GM04503 (cell line): ENCODE results near the gene KIF4A.
"Not testable (repeated sequence)": the region's sequence is repeated elsewhere in the genome, so short reads cannot be mapped to it uniquely, and the experiment has no call there.

Source experiments
- DNase-seq: peaks from one replicate; pipeline ENCODE4 v3.0.0-alpha.2; 2012; ENCODE audit warnings: low read depth

KIF4A gene, protein sequence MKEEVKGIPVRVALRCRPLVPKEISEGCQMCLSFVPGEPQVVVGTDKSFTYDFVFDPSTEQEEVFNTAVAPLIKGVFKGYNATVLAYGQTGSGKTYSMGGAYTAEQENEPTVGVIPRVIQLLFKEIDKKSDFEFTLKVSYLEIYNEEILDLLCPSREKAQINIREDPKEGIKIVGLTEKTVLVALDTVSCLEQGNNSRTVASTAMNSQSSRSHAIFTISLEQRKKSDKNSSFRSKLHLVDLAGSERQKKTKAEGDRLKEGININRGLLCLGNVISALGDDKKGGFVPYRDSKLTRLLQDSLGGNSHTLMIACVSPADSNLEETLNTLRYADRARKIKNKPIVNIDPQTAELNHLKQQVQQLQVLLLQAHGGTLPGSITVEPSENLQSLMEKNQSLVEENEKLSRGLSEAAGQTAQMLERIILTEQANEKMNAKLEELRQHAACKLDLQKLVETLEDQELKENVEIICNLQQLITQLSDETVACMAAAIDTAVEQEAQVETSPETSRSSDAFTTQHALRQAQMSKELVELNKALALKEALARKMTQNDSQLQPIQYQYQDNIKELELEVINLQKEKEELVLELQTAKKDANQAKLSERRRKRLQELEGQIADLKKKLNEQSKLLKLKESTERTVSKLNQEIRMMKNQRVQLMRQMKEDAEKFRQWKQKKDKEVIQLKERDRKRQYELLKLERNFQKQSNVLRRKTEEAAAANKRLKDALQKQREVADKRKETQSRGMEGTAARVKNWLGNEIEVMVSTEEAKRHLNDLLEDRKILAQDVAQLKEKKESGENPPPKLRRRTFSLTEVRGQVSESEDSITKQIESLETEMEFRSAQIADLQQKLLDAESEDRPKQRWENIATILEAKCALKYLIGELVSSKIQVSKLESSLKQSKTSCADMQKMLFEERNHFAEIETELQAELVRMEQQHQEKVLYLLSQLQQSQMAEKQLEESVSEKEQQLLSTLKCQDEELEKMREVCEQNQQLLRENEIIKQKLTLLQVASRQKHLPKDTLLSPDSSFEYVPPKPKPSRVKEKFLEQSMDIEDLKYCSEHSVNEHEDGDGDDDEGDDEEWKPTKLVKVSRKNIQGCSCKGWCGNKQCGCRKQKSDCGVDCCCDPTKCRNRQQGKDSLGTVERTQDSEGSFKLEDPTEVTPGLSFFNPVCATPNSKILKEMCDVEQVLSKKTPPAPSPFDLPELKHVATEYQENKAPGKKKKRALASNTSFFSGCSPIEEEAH

DNA sequence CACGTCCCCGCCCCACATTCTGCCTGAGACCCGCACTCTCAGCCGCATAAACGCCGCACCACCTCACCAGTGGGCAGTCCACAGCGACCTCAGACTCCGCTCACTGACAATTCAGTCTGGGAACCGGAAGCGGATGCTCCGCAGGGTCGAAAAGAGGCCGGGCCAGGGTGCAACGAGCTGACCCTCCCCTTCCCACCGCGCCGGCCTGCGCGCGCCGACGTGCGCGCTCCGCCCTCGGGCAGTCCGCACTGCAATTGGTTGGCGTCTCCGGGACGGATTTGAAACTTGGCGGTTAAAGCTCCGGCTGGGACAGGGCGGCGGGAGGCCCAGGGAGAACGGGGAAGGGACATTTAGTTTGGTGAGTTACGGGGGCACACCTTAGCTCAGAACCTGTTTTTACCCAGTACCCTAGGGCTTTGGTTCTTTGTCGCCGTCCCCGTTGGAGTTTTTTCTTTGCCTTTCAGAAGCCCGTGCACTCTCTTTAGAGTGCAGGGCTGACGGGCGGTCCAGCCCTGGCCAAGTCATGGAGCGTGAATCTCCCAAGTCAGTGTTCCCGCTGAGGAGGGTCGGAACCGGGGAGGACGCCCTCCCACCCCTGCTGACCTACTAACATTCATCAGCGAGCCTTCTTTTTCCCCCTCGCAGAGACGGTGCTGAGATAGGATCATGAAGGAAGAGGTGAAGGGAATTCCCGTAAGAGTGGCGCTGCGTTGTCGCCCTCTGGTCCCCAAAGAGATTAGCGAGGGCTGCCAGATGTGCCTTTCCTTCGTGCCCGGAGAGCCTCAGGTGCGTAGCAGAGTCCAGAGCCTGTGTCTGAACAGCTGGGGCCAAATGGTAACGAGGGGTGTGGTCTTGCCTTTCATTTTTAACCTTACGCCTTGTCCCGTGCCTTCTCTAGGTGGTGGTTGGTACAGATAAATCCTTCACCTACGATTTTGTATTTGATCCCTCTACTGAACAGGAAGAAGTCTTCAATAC is at the start of gene KIF4A, which contains the start of gene PDZD11:
Gene KIF4A (plus strand): TSS at position 312 of the 978 bp plus-strand sequence. CDS start 355 bp downstream, at position 667.
Gene PDZD11 (minus strand): TSS at position 135 of the 978 bp plus-strand sequence. CDS start 586 bp downstream, outside the sequence.
- peak; percentile 33 for DNase-seq

DNA sequence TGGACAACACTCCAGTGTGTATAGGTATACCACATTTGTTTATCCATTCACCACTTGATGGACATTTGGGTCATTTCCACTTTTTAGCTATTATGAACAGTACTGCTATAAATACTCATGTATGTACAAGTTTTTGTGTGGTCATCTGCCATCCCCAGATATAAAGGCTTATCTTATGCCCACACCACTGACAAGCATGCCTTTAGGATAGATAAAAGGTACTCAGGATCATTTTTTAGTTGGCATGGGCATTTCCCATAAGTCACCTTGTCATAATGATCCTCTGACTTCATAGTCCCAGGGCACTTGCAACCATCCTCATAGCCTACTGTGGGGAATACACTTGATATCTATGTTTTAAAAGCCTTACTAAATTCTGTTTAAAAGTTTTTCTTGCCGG is 49.2 kb upstream of the KIF4A start:
- no peak for DNase-seq

DNA sequence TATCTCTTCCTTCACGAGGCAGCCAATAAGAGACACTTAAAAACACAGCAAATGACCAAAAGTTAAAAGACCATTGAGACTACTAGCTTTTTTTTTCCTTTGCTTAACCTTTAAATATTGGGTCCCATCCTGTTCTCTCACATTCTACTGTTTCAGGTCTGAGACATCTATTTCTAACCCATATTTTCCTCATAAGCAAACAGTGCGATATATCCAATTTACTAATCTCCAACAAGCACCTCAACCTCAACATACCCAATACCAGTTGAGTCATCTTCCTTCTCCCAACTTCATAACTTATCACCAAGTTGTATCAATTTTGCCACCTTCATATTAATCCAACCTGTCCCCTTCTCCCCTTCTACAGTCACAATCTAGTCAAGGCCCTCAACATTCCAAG is 48.4 kb upstream of the KIF4A start:
- no peak for DNase-seq

DNA sequence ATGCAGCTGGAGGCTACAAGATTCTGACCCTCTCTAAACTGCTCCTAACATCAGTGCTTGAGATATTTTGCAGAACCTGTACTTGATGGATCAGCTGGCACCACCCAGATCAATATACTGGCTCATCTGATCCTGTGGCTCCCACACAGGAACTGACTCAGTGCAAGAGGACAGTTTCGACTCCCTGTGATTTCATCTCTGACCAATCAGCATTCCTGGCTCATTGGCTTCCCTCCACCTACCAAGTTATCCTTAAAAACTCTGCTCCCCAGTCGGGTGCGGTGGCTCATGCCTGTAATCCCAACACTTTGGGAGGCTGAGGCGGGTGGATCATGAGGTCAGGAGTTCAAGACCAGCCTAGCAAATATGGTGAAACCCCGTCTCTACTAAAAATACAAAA is 46.3 kb upstream of the KIF4A start:
- not testable (repeated sequence) for DNase-seq

DNA sequence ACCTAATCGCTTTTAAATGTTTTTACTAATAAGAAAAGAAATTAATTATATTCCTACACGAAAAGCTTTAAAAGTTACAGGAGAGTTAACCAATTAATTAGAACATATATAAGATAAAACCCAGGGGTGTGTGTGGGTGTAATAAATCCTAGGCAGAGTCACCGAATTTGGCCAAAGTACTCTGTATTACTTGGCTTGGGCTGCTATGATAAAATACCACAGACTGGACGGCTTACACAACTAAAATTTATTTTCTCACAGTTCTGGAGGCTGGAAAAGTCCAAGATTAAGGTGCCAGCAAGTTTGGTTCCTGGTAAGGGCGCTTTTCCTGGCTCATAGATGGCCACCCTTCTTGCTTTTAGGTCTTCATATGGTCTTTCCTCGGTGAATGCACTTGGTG is 45.0 kb upstream of the KIF4A start:
- no peak for DNase-seq

DNA sequence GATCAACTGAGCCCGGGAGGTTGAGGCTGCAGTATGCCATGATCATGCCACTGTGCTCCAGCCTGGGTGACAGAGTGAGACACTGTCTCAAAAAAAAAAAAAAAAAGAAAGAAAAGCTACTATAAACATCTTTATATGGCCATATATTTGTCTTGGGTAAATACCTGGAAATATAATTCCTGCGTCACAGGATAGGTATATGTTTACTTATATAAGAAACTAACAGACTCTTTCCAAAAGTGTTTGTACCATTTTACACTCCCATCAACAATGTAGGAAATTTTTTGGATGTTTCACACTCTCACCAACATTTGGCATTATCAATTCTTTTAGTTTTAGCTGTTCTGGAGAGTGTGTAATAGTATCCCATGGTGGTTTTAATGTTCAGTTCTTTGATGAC is 42.7 kb upstream of the KIF4A start:
- no peak for DNase-seq

DNA sequence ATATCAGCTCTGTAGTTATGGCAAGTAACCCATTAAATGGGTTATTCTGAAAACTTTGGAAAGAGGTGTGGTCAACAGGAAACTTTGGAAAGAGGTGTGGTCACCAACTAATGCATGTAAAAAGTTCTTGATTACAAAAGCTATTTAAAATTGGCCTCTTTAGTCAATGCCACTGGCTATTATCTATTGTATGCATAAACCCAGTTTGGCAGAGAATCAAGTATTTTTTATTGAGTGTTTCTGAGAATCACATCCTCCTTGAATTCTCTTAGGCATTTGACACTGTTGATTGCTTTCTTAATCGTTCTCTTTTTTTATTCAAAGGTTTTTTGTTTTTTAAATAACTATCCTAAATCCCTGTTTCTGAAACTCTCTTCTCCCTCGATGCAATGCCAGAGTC is 37.4 kb upstream of the KIF4A start:
- no peak for DNase-seq

DNA sequence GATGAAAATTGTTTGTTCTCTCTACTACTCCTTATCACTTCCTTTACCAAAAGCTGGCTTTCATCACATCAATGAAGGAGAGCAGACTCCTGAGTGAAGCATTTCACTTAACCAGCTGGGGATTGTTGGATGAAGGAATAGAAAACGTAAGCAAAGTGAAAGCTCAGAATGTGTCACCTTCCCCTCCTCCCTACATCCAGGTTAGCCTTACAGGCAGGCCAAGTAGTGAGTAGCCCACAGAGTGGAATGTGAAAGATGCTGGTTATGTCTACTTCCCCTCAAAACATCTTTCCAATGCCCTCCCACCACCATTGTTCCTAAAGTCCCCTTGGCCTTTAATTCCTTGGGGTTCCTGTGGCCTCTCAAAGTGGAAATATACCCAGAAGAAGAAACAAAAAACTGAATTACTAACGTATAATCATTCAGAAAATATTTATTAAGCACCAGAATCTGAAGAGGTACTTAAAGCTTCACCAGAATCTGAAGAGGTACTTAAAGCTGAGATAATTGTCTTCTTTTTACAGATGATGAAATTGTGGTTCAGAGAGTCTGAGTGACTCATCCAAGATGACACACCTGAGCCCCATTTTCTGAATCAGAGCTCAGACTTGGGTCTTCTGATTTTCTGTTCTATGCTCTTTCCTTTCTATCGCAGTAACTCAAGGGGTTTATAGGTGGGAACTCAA is 36.4 kb upstream of the KIF4A start:
- no peak for DNase-seq

DNA sequence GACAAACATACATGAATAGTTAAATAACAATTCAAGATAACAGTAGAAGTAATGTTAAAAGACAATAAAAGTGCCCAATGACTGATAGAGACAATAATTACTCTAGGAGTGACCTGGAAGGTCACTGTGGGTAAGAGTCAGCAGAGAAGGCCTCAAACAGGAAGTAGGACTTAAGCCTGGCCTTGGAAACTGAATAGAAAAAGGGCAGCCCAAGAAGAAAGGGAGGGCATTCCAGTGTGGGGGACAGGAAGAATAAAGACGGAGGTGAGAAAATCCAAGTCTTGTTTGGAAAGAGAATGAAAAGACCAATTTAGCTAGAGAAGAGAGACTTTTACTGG is 35.9 kb upstream of the KIF4A start:
- DNase-seq: no peak

DNA sequence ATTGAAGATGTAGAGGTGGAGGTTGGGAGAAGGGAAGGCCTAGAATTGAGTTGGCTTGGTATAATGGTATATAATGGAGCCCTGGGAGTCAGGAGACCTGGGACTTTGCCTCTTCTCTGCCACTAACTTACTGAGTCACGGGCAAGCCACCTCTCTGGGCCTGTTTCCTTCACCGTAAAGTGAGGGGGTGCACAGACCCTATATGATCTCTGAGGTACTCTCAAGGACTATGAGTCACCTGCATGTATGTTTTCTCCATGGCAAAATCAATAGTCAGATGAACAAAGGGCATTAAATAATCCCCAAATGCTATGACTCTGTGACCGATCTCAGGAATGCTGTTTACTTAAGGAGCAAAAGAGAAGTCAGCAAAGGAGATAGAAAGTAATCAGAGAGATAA is 35.0 kb upstream of the KIF4A start:
- no peak for DNase-seq

DNA sequence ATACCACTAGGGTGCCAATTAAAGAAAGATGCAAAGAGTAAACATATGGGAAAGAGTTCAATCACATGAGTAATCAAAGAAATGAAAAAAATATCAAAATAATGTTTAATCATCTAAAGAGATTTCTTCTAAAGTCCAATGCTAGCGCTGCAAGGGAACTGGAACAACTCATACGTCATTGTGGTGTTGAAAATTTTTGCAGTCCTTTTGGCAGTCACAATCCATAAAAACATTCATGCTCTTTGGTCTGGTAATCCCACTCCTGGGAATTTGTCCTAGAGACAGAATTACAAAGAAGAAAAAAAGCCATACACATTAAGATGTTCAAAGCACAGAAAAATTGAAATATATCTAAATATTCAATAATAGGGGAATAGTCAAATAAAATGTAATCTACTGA is 34.5 kb upstream of the KIF4A start:
- no peak for DNase-seq

DNA sequence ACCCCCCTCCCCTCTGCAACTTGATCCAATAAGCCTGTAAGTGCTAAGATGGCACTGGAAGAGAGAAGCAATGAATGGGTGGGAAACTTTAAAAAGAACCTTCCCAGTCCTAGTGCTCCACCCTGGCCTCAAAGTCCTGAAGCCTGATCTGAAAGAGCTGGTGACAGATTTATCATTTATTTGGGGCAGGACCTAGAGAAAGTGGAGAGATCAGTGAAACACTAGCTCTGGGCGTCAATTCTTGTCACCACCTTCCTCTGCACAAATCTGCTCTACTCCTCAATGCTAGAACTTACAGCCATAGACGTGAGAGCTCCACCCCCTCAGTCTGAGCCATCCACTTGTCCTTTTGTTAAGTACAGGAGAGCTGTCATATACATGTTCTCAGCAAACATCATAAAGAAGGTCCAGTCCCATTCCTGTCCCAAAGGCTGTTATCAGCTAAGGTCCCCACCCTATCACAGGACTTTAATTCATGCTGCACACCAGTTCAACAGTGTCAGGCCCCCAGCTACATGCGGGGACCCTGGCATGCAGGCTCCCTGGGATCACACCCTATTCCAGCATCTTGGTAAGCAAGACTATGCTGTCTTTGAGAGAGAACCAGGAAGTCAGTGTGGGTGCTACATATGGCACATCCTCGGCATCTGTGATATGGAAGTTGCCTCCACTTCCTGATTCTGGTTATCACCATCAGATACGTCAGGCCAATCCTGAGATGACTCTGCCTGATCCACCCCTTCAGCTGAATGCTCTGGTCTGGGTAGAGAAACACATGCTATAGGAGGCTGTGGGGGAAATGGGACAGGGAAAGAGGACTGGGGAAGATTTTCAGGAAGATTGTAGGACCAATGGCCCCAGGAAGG is 32.2 kb upstream of the KIF4A start:
- no peak for DNase-seq

DNA sequence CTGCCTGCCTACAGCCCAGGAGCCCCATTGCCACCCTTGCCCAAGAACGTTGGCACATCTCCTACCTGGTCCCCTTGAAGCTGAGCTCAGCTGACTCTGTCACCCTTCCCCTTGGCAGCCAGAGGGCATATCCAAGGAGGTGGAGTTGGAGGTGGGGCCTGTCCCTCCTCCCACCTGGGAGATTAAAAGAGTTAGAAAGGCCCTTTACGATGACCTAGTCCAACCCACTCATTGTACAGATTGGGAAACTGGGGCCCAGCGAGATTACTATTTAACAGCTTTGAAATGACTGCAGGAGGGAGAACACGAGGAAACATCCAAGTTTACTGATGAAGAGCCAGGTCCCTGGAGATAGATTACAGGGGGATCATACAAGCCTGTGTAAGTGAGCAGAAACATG is 29.8 kb upstream of the KIF4A start, which contains the start of gene P2RY4:
Gene P2RY4 (minus strand): TSS at position 101 of the 400 bp plus-strand sequence. CDS start 580 bp downstream, outside the sequence.
- DNase-seq: no peak

DNA sequence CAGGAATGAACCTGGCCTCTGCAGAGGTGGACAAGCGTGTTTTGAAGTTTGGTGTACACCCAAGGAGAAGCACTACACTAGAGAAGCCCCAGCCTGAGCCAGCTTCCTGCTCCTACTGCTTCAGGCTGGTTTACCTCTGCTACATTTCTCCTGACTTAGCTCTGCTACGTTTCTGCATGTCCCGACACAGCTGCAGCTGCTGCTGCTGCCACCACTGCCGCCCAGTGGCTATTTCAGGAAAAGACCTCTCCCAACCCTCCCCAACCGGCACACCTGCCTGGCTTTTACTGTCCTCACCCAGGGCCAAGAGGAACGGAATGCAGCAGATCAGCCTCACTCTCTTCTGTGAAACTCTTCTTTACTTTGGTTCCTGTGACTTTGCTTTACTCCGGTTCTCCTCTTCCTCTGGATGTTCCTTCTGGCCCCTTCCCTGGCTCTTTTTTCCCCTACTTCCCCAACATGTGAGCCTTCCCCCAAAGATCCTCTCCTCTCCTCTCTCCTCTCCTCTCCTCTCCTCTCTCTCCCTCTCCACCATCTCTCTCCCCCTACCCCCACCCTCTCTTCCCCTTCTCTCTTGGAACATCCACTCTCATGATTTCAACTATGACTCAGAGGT is 26.8 kb upstream of the KIF4A start:
- no peak for DNase-seq

DNA sequence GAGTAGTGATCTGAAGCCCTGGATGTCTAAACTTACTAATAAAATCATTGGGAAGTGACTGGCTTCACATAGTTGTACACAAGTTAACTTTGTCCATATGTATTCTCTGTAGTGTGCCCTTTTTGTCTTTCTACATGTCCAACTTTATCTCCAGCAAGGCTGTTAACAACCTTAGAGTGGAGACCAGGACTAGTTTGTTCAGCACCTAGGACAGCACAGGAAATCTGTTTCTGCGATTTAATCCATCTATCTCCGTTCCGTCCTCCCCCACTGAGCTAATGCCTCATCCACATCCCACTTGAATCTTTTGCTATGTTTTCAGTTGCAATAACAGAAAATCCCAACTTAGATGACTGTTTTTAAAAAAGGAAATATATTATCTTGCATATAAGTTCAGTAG is 25.1 kb upstream of the KIF4A start:
- no peak for DNase-seq

DNA sequence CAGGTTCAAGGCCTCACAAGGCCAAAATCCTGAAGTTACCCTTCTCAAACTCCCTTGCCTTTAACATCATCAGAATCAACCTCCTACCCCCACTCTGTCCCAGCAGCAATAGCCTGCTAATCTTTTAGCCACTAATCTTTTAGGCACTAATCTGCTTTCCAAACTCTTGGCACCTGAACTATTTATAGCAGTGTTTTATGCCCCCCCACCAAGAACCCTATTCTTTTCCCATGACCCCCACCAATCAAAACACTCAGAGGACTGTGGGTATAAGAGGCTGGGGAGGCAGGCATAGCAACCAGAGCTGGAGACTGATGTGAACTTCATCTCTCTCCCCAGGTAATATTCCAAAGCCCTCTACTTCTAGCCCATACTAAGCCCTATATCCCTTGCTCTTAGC is 21.9 kb upstream of the KIF4A start, which contains the start of gene ARR3:
Gene ARR3 (plus strand): TSS at position 301 of the 400 bp plus-strand sequence. CDS start 1,052 bp downstream, outside the sequence.
- no peak for DNase-seq

DNA sequence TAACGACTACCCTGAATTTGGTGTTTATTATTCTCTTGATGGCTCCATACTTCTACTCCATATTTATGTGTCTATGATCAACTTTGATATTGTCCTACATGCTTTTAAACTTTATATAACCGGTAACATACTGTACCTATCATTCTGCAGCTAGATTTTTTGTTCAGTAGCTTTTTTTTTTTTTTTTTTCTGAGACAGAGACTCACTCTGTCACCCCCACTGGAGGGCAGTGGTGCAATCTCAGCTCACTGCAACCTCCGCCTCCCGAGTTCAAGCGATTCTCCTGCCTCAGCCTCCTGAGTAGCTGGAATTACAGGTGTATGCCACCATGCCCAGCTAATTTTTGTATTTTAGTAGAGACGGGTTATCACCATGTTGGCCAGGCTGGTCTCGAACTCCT is 15.9 kb upstream of the KIF4A start:
- DNase-seq: not testable (repeated sequence)

DNA sequence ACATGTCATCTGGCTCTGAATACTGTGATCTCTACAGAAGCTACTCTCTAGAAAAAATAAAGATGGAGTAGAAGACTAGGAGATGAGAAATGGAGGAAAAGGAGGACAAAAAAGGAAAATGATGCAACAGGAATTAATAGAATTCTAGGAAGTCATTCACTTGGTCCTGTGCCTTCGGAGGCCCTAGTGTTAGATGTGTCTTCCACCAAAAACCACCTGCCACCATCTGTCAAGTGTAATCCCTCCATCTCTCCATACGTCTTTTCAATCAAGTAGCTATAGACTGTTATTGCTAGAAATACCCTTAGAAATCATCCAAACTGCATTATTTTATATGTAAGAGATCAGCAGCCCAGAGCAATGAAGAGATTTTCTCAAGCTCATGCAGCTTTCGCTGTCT is 10.8 kb upstream of the KIF4A start:
- no peak for DNase-seq

DNA sequence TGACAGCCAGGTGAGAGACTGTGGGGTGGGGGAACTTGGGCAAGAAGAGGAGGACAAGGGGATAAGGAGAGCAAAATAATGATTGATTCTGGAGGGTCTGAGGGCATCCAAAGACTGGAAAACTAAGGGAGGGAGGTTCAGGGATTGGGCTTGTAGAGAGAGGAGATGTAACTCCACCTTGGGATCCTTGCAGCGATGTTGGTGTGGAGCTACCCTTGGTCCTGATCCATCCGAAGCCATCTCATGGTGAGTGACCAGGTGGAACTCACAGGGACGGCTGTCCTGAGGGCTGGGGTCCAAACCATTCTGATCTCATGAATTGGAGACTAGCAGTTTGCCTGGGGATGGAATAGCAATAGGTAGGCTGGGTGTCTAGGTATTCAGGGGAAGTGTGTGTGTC is 9.3 kb upstream of the KIF4A start:
- DNase-seq: no peak
